GM12878 (cell line): ENCODE measurements around the gene GLRA1. TPM values are rescaled to one million over a fixed set of nuclear protein-coding genes. Genes with fewer than 3 reads are reported as not detected.

Experiments used
- ATAC-seq: fragments of 200-7000 bp; cut with Tn5 transposase; 3 replicates; pipeline ENCODE4 v1.9.1; 2020; ENCODE audit warnings: mild to moderate bottlenecking, moderate library complexity
- BruUV-seq: library from RNA; stranded (reverse); fragments of 400-500 nt; replicated peaks from 2 replicates; lab custom pipeline; 2021; lab: Mats Ljungman, UMichigan
- CTCF ChIA-PET: fragments of 300-600 bp; sonication (Branson Sonifier 250); formaldehyde crosslinking; extraction: SDS; loops from one replicate; lab custom pipeline; 2021; ENCODE audit warnings: inconsistent platforms; lab: Yijun Ruan, JAX
- POLR2A ChIA-PET: fragments of 350-600 bp; formaldehyde crosslinking; extraction: SDS; loops from one replicate; lab custom pipeline; 2021; ENCODE audit warnings: inconsistent platforms; lab: Charles Lee
- RAD21 ChIA-PET: fragments of 300-600 bp; sonication (Branson Sonifier 250); formaldehyde crosslinking; loops from one replicate; lab custom pipeline; 2023; ENCODE audit warnings: antibody characterized with exemption; ENCODE audit not compliant: unreplicated experiment; lab: Charles Lee
- SMC1A ChIA-PET: fragments of 300-600 bp; sonication (Branson Sonifier 250); formaldehyde crosslinking; loops from one replicate; lab custom pipeline; 2023; ENCODE audit not compliant: unreplicated experiment, uncharacterized antibody; lab: Charles Lee
- DNase-seq: peaks from one replicate; pipeline ENCODE4 v3.0.0-alpha.2; 2011; ENCODE audit warnings: low read depth, low spot score
- FAIRE-seq: peaks from 3 replicates; lab custom pipeline; 2011; peaks lifted over from hg19 to GRCh38; lab: Jason Lieb, UNC
- H2AFZ ChIP-seq: 2 replicates; pipeline ENCODE4 v1.6.0; 2011; ENCODE audit warnings: low read depth, low read length, control low read depth; ENCODE audit not compliant: control insufficient read depth
- H3K27ac ChIP-seq: 2 replicates; pipeline ENCODE4 v1.5.1; 2011; ENCODE audit warnings: control low read depth; ENCODE audit not compliant: control insufficient read depth, insufficient read depth
- H3K27me3 ChIP-seq, 2 experiments: replicated peaks in 1 of 2; 2 replicates each; pipeline versions ENCODE4 v1.6.0 to v1.6.1; 2011; ENCODE audit warnings: low read length in 1 of 2; ENCODE audit not compliant: control insufficient read depth in 2 of 2, insufficient read depth in 2 of 2
- H3K36me3 ChIP-seq, 2 experiments: 2 replicates each; pipeline ENCODE4 v1.5.1; 2011; ENCODE audit warnings: low read length in 1 of 2; ENCODE audit not compliant: control insufficient read depth in 2 of 2, insufficient read depth in 2 of 2
- H3K4me1 ChIP-seq: 2 replicates; pipeline ENCODE4 v1.6.1; 2011; ENCODE audit warnings: mild to moderate bottlenecking, low read length, moderate library complexity, mixed read lengths; ENCODE audit not compliant: control insufficient read depth, insufficient read depth
- H3K4me2 ChIP-seq: 2 replicates; pipeline ENCODE4 v1.6.0; 2011; ENCODE audit warnings: control low read depth; ENCODE audit not compliant: control insufficient read depth, insufficient read depth
- H3K4me3 ChIP-seq: fragments of 200-600 bp; sonication (generic); 2 replicates; pipeline ENCODE4 v1.5.1; 2016
- H3K79me2 ChIP-seq: 2 replicates; pipeline ENCODE4 v1.6.0; 2011; ENCODE audit warnings: low read length; ENCODE audit not compliant: control insufficient read depth, insufficient read depth
- H3K9ac ChIP-seq: 2 replicates; pipeline ENCODE4 v1.8.0; 2011; ENCODE audit warnings: low read length, control low read depth, mixed read lengths; ENCODE audit not compliant: control insufficient read depth, insufficient read depth
- H3K9me3 ChIP-seq: replicated peaks from 3 replicates; pipeline ENCODE4 v1.5.1; 2011; ENCODE audit warnings: mild to moderate bottlenecking, low read length; ENCODE audit not compliant: control insufficient read depth, insufficient read depth
- H4K20me1 ChIP-seq: 2 replicates; pipeline ENCODE4 v1.6.0; 2011; ENCODE audit not compliant: control insufficient read depth, insufficient read depth
- ATF3 ChIP-seq: IDR thresholded peaks from 2 replicates; pipeline ENCODE4 v1.6.1; 2011; ENCODE audit warnings: low read depth, mild to moderate bottlenecking, low read length, moderate library complexity, borderline replicate concordance; ENCODE audit errors: extremely low read depth
- BCL11A ChIP-seq: IDR thresholded peaks from 2 replicates; pipeline ENCODE4 v1.6.1; 2011; ENCODE audit warnings: low read depth, low read length
- DPF2 ChIP-seq: fragments of 450-650 bp; IDR thresholded peaks from 2 replicates; pipeline ENCODE4 v1.6.1; 2017; ENCODE audit warnings: mild to moderate bottlenecking
- EED ChIP-seq: sonication (generic); IDR thresholded peaks from 2 replicates; pipeline ENCODE4 v1.6.1; 2016; ENCODE audit warnings: antibody characterized with exemption, low read depth
- ELK1 ChIP-seq: IDR thresholded peaks from 2 replicates; pipeline ENCODE4 v1.6.1; 2012; ENCODE audit warnings: low read depth, low read length, improper control_type of control experiment
- JUNB ChIP-seq: IDR thresholded peaks from 2 replicates; pipeline ENCODE4 v1.6.1; 2016; ENCODE audit warnings: antibody characterized with exemption, mild to moderate bottlenecking
- KAT2A ChIP-seq: conservative IDR thresholded peaks from 2 replicates; pipeline ENCODE4 v1.6.1; 2011; ENCODE audit warnings: low read depth, low read length; ENCODE audit not compliant: control insufficient read depth
- MYC ChIP-seq: IDR thresholded peaks from 2 replicates; pipeline ENCODE4 v1.6.1; 2011; ENCODE audit warnings: mild to moderate bottlenecking, low read length, moderate library complexity, inconsistent platforms; ENCODE audit not compliant: insufficient read depth, insufficient replicate concordance, insufficient read length, severe bottlenecking
- RUNX3 ChIP-seq: IDR thresholded peaks from 2 replicates; pipeline ENCODE4 v1.6.1; 2012; ENCODE audit warnings: low read length, inconsistent platforms
- SKIL ChIP-seq: fragments of 450-650 bp; IDR thresholded peaks from 2 replicates; pipeline ENCODE4 v1.6.1; 2017; ENCODE audit warnings: mild to moderate bottlenecking, low read depth, inconsistent platforms; ENCODE audit not compliant: poor library complexity, severe bottlenecking
- TARDBP ChIP-seq: IDR thresholded peaks from 2 replicates; pipeline ENCODE4 v1.6.1; 2016; ENCODE audit warnings: borderline replicate concordance
- TCF7 ChIP-seq: IDR thresholded peaks from 2 replicates; pipeline ENCODE4 v1.6.1; 2014; ENCODE audit warnings: antibody characterized with exemption, borderline replicate concordance
- ZBED1 ChIP-seq: IDR thresholded peaks from 2 replicates; pipeline ENCODE4 v1.6.1; 2016; ENCODE audit warnings: borderline replicate concordance
- WGBS: methylation state at CpG from one replicate; pipeline ENCODE4 v1.1.6; 2016; ENCODE audit warnings: low lambda C conversion rate; ENCODE audit not compliant: insufficient replicate concordance, insufficient coverage; ENCODE audit errors: missing lambda C conversion rate; 5-methylcytosine and 5-hydroxymethylcytosine counted together
- in situ Hi-C: fragments of 300-500 bp; cut with MboI; formaldehyde crosslinking; loops from 9 replicates; pipeline ENCODE4 v1.14.3; 2018; ENCODE audit warnings: mixed read lengths
- intact Hi-C: fragments of 100-400 bp; cut with micrococcal nuclease; formaldehyde crosslinking; loops from one replicate; pipeline ENCODE4 v1.14.2; 2022; ENCODE audit not compliant: unreplicated experiment
- polyA plus RNA-seq, 11 experiments: library from polyadenylated mRNA; depleted of rRNA in 4 of 11; unstranded in 6 of 11; stranded (reverse) in 5 of 11; fragments of >200 nt; fragmentation: Nextera tagmentation in 4 of 11; fragmentation: Illumina TruSeq in 1 of 11; extraction: Ambion mirVana in 4 of 11; extraction: Trizol in 1 of 11; gene quantifications; 1 replicate in 1 of 11; 2 replicates in 10 of 11; pipeline versions ENCODE4 v1.2.1 to v1.2.3, GENCODE V29; 2011 to 2016; ENCODE audit warnings: inconsistent platforms in 2 of 11, missing spikeins in 2 of 11, low read depth in 1 of 11
- total RNA-seq, 4 experiments: library from RNA; depleted of rRNA in 3 of 4; stranded (reverse); fragments of >200 nt in 3 of 4; fragmentation: Illumina TruSeq in 1 of 4; extraction: Trizol in 1 of 4; gene quantifications; 2 replicates each; pipeline versions ENCODE4 v1.2.1 to v1.2.3, GENCODE V29; 2013 to 2021

GLRA1 gene
- total and polyA plus RNA-seq, 10 of the 15 experiments (the other 5 are each of a cell fraction or from before 2014, with no cell fraction given), result not detected

GRCh38 chr5:151904127-151904526 lies 20.5 kb downstream of the GLRA1 start:
- no peak overlapping the region for H3K4me2 ChIP-seq
- no peaks in the 10 kb centered on the region for H3K79me2 ChIP-seq
- DNase-seq, result no peak
- TF ChIP-seq TARDBP (no peak), TCF7 (no peak)
- in situ Hi-C loops (no loop called here), intact Hi-C loops (no loop called here)
- no peak for ATAC-seq
- ChIA-PET SMC1A (interaction anchor here (0.6 to 1.7 kb wide), 14 partner anchors 9 to 289 kb away, joined by 3 to 9 read pairs (median 3); no protein-coding TSS in a partner anchor), CTCF (interaction anchor here (0.6 to 2.0 kb wide), 6 partner anchors 9 to 599 kb away, joined by 3 to 7 read pairs (median 4); no protein-coding TSS in a partner anchor), RAD21 (interaction anchor here (1.4 to 2.1 kb wide), 3 partner anchors 15 to 79 kb away, joined by 5 to 7 read pairs (median 5); no protein-coding TSS in a partner anchor), POLR2A (interaction anchor here (0.6 kb wide), 1 partner anchor 712 kb away, joined by 5 read pairs; no protein-coding TSS in a partner anchor)
- H3K27me3 ChIP-seq, result no peaks in the 10 kb centered on the region
- H3K9ac ChIP-seq, result no peak overlapping the region
- no peak overlapping the region for H3K4me3 ChIP-seq
- H3K36me3 ChIP-seq, result no peaks in the 10 kb centered on the region
- no peak overlapping the region for H2AFZ ChIP-seq
- H3K27ac ChIP-seq, result peak overlapping the region; percentile 6; the same call in 1 of the 2 replicates
- WGBS, result 80% methylated on average over 6 of the region's 6 CpGs
- no TSS peak for BruUV-seq
- no peaks in the 10 kb centered on the region for H4K20me1 ChIP-seq
- peaks cover 25% of the 10 kb centered on the region for H3K4me1 ChIP-seq
- H3K9me3 ChIP-seq, result no peaks in the 10 kb centered on the region
- FAIRE-seq, result peak; percentile 27

GRCh38 chr5:151903243-151903653 lies 21.4 kb downstream of the GLRA1 start:
- WGBS, result 2% methylated on average over 2 of the region's 2 CpGs
- SMC1A ChIA-PET, result interaction anchor here (1.1 to 2.9 kb wide), 8 partner anchors 15 to 245 kb away, joined by 3 to 15 read pairs (median 4); no protein-coding TSS in a partner anchor
- Histone ChIP-seq H3K9ac (no peak overlapping the region), H3K27ac (peak overlapping the region; percentile 72), H3K27me3 (no peaks in the 10 kb centered on the region), H4K20me1 (no peaks in the 10 kb centered on the region), H3K36me3 (no peaks in the 10 kb centered on the region), H2AFZ (no peak overlapping the region), H3K4me3 (0 out of 2 replicates have a peak overlapping the region, but pooled peaks have one; percentile 31), H3K9me3 (no peaks in the 10 kb centered on the region), H3K4me2 (peak overlapping the region; percentile 68), H3K4me1 (peaks cover 25% of the 10 kb centered on the region), H3K79me2 (no peaks in the 10 kb centered on the region)
- POLR2A ChIA-PET, result interaction anchor here (0.6 to 1.2 kb wide), 3 partner anchors 78 to 145 kb away, joined by 3 read pairs; partner anchors contain the start of gene ATOX1
- CTCF ChIA-PET, result interaction anchor here (0.8 to 2.0 kb wide), 6 partner anchors 8 to 239 kb away, joined by 3 to 5 read pairs (median 4); no protein-coding TSS in a partner anchor
- peak; percentile 93 for ATAC-seq
- FAIRE-seq, result peak; percentile 74
- intact Hi-C loops, result no loop called here
- no TSS peak for BruUV-seq
- in situ Hi-C loops, result no loop called here
- peak; percentile 80 for DNase-seq
- RAD21 ChIA-PET, result interaction anchor here (1.0 to 2.1 kb wide), 5 partner anchors 14 to 244 kb away, joined by 3 to 5 read pairs (median 5); no protein-coding TSS in a partner anchor
- TF ChIP-seq DPF2, result peak; percentile 81
- TF ChIP-seq ZBED1, result no peak
- TF ChIP-seq ELK1, result no peak
- TF ChIP-seq JUNB, result peak; percentile 84
- TF ChIP-seq EED, result peak; percentile 67; the same call in 1 of the 2 replicates
- TF ChIP-seq KAT2A, result no peak
- peak; percentile 18 for TF ChIP-seq SKIL
- TF ChIP-seq ATF3, result no peak
- no peak for TF ChIP-seq MYC
- peak; percentile 53 for TF ChIP-seq RUNX3
- TF ChIP-seq BCL11A, result peak; percentile 69; the same call in 1 of the 2 replicates
